Measurements from ENCODE around the gene AKAIN1.

The AKAIN1 gene

DNA sequence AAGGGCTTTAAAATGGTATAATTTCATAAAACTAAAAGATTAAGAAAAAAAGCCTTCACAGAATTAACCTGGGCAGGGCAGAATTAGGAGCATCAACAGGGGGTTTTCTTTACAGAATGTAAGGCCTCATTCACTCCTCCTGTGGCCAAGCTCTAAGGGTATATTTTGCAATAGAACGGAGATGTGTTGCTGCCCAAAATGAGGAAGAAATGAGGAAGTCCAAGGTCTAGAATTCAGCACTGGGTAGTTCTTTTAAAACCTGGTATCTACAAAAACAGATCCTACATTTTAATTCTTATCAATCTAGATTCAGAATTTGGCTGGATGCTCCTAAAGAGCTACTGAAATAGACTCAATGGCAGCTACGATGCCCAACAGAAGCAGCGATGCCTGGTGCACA, 101.8 kb downstream of the AKAIN1 start:
- H2AFZ ChIP-seq (ENCODE audit: low read length): no peak overlapping the region
- H3K4me1 ChIP-seq (ENCODE audit: control insufficient read depth in 2 of 2, insufficient read depth in 1 of 2, low read depth in 1 of 2, low read length in 2 of 2): no peaks in the 10 kb centered on the region
- H4K8ac ChIP-seq (ENCODE audit: low read depth, low read length): no peak overlapping the region
- no peak overlapping the region for H2BK12ac ChIP-seq (ENCODE audit: low read length)
- H3K9me3 ChIP-seq (replicated peaks in 1 of 2; ENCODE audit: control insufficient read depth in 2 of 2, insufficient read depth in 1 of 2, low read depth in 1 of 2, low read length in 2 of 2): no peaks in the 10 kb centered on the region
- no peak overlapping the region for H3K9ac ChIP-seq (ENCODE audit: low read depth, low read length, poor library complexity)
- no peaks in the 10 kb centered on the region for H3K27me3 ChIP-seq (ENCODE audit: control insufficient read depth in 3 of 3, insufficient read depth in 3 of 3, low read depth in 1 of 3, low read length in 3 of 3)
- no peak overlapping the region for H2BK120ac ChIP-seq (ENCODE audit: low read depth, low read length)
- no CpG with 5 or more reads among the region's 3 CpGs for WGBS, 2 donors (ENCODE audit: extremely low coverage in 2 of 2, insufficient read length in 2 of 2, insufficient replicate concordance in 1 of 2)
- no peak overlapping the region for H3K18ac ChIP-seq (ENCODE audit: low read length)
- H3K36me3 ChIP-seq (replicated peaks in 1 of 2; ENCODE audit: control insufficient read depth in 2 of 2, insufficient read depth in 2 of 2, low read length in 2 of 2): no peaks in the 10 kb centered on the region
- H2BK5ac ChIP-seq (ENCODE audit: low read length): no peak overlapping the region
- H3K23ac ChIP-seq (ENCODE audit: low read depth, low read length, poor library complexity): no peak overlapping the region
- H3K4ac ChIP-seq (ENCODE audit: low read length): no peak overlapping the region
- no peak overlapping the region for H3K4me3 ChIP-seq (ENCODE audit: low read length in 2 of 2)
- no peak overlapping the region for H3K14ac ChIP-seq (ENCODE audit: low read length)
- H2BK15ac ChIP-seq (ENCODE audit: low read length): no peak overlapping the region
- H4K91ac ChIP-seq (ENCODE audit: low read depth, low read length, poor library complexity): no peak overlapping the region
- no peak overlapping the region for H3K27ac ChIP-seq (replicated peaks; ENCODE audit: low read length)
- H3K79me1 ChIP-seq (ENCODE audit: low read depth, low read length): no peaks in the 10 kb centered on the region
- H3K4me2 ChIP-seq (ENCODE audit: insufficient read depth, low read length, poor library complexity, severe bottlenecking): no peak overlapping the region
- no peak for DNase-seq (ENCODE audit: low spot score)
- no peak overlapping the region for H2AK5ac ChIP-seq (ENCODE audit: low read depth, low read length)

DNA sequence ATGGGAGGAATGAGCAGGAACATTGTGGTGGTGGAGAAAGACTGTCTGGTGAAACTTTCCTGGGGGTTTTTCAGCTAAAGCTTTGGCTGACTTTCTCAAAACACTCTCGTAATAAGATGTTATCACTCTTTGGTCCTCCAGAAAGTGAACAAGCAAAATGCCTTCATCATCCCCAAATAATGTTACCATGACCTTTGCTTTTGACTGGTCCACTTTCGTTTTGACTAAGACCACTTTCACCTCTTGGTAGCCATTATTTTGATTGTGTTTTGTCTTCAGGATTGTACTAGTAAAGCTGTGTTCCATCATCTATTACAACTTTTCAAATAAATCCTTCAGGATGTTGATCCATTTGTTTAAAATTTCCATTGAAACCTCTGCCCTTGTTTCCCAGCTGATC, 103.2 kb downstream of the AKAIN1 start:
- Histone ChIP-seq H3K4ac (ENCODE audit: low read length) (no peak overlapping the region), H3K23ac (ENCODE audit: low read depth, low read length, poor library complexity) (no peak overlapping the region), H2AFZ (ENCODE audit: low read length) (no peak overlapping the region)

More for the DNA sequence above, 103.2 kb downstream of the AKAIN1 start:
- Histone ChIP-seq H2BK12ac (ENCODE audit: low read length) (no peak overlapping the region), H3K4me2 (ENCODE audit: insufficient read depth, low read length, poor library complexity, severe bottlenecking) (no peak overlapping the region), H3K4me3 (ENCODE audit: low read length in 2 of 2) (no peak overlapping the region), H2BK5ac (ENCODE audit: low read length) (no peak overlapping the region), H3K9me3 (replicated peaks in 1 of 2; ENCODE audit: control insufficient read depth in 2 of 2, insufficient read depth in 1 of 2, low read depth in 1 of 2, low read length in 2 of 2) (no peaks in the 10 kb centered on the region), H2AK5ac (ENCODE audit: low read depth, low read length) (no peak overlapping the region), H3K14ac (ENCODE audit: low read length) (no peak overlapping the region), H3K18ac (ENCODE audit: low read length) (no peak overlapping the region), H3K79me1 (ENCODE audit: low read depth, low read length) (no peaks in the 10 kb centered on the region), H3K4me1 (ENCODE audit: control insufficient read depth in 2 of 2, insufficient read depth in 1 of 2, low read depth in 1 of 2, low read length in 2 of 2) (no peaks in the 10 kb centered on the region), H3K27ac (replicated peaks; ENCODE audit: low read length) (no peak overlapping the region), H4K8ac (ENCODE audit: low read depth, low read length) (no peak overlapping the region), H4K91ac (ENCODE audit: low read depth, low read length, poor library complexity) (no peak overlapping the region), H3K9ac (ENCODE audit: low read depth, low read length, poor library complexity) (no peak overlapping the region), H2BK15ac (ENCODE audit: low read length) (no peak overlapping the region), H3K36me3 (replicated peaks in 1 of 2; ENCODE audit: control insufficient read depth in 2 of 2, insufficient read depth in 2 of 2, low read length in 2 of 2) (no peaks in the 10 kb centered on the region), H3K27me3 (ENCODE audit: control insufficient read depth in 3 of 3, insufficient read depth in 3 of 3, low read depth in 1 of 3, low read length in 3 of 3) (no peaks in the 10 kb centered on the region), H2BK120ac (ENCODE audit: low read depth, low read length) (no peak overlapping the region)
- no CpG with 5 or more reads among the region's 2 CpGs for WGBS, 2 donors (ENCODE audit: extremely low coverage in 2 of 2, insufficient read length in 2 of 2, insufficient replicate concordance in 1 of 2)
- DNase-seq (ENCODE audit: low spot score): no peak

Data from neuronal stem cell (in vitro differentiated cells).